ENCODE data around the gene TPBGL. TPM values are rescaled to one million over a fixed set of nuclear protein-coding genes. Genes with fewer than 3 reads are reported as not detected.

Gene TPBGL
- polyA plus RNA-seq, 4 donors = 0.22 to 0.78 TPM; not detected in 2

GRCh38 chr11:75262436-75262835 is 21.9 kb downstream of the TPBGL start:
- Histone ChIP-seq H3K9me3 (ENCODE audit: control insufficient read depth in 2 of 2, insufficient read depth in 1 of 2, low read depth in 1 of 2, low read length in 1 of 2) (no peaks in the 10 kb centered on the region), H3K4me3 (ENCODE audit: low read depth in 1 of 3, low read length in 3 of 3) (no peak overlapping the region), H3K27ac (ENCODE audit: low read depth in 1 of 3, low read length in 2 of 3) (no peak overlapping the region), H3K4me1 (ENCODE audit: control insufficient read depth in 3 of 3, insufficient read depth in 2 of 3, low read depth in 1 of 3, low read length in 2 of 3) (peaks cover 0 to 2% (median 0%) of the 10 kb centered on the region in 3 donors), H3K27me3 (ENCODE audit: control insufficient read depth in 3 of 3, insufficient read depth in 3 of 3, low read length in 3 of 3) (peaks cover 0 to 3% (median 0%) of the 10 kb centered on the region in 3 donors), H3K36me3 (ENCODE audit: control insufficient read depth in 3 of 3, insufficient read depth in 2 of 3, low read depth in 1 of 3, low read length in 3 of 3) (peaks cover 0 to 30% (median 0%) of the 10 kb centered on the region in 3 donors)
- FAIRE-seq (no peak), DNase-seq (no peak)
- WGBS, 3 donors = 77 to 87% (median 79%) methylated on average over 4 of the region's 4 CpGs

DNA sequence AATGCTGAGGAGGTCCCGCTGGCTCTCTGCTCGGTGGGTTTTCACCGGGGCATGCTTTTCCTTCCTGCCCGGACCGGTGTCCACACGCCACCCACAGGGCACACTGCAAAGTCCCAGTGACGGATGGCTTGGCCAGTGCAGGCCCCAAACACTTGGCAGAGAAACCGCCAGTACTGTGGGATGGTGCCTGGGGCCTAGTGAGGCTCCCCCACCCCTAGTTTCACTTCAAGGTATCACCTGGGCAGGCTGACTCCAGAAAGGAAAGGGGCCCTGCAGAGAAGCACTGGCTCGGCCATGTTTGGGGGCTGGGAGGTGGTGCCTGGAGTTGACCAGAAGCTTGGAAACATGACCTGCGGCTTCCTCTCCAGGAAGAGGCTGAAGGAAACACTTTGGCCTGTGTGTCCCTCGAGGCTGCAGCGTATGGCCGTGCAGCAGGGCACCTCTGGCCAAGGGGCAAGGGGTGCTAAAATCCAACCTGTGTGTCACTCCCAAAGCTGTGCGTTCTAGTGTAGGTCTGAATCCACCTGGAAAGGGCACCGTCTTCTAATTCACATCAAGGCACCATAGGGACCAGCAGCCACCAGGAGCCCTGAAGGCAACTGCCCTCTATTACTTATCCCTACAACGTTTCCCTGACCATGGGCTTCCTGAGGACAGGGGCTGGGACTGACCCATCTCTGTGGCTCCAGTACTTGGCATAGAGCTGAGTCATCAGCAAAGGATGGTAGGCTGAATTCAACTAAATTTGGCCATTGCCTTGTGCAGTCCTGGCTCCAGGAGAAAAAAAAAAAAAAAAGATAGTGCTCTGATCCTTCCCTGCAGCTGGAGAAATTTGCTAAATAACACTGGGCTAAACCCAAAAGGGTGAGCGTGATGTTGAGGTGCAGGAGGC is 22.6 kb downstream of the TPBGL start:
- WGBS, 3 donors = 59 to 65% (median 63%) methylated on average over 17 of the region's 17 CpGs
- no peaks in the 10 kb centered on the region for H3K27me3 ChIP-seq (ENCODE audit: control insufficient read depth in 3 of 3, insufficient read depth in 3 of 3, low read length in 3 of 3)
- H3K9me3 ChIP-seq (ENCODE audit: control insufficient read depth in 2 of 2, insufficient read depth in 1 of 2, low read depth in 1 of 2, low read length in 1 of 2) = no peaks in the 10 kb centered on the region
- peaks cover 0 to 2% (median 0%) of the 10 kb centered on the region in 3 donors for H3K4me1 ChIP-seq (ENCODE audit: control insufficient read depth in 3 of 3, insufficient read depth in 2 of 3, low read depth in 1 of 3, low read length in 2 of 3)
- no peak overlapping the region for H3K27ac ChIP-seq (ENCODE audit: low read depth in 1 of 3, low read length in 2 of 3)
- DNase-seq (no peak), FAIRE-seq (no peak)
- H3K36me3 ChIP-seq (ENCODE audit: control insufficient read depth in 3 of 3, insufficient read depth in 2 of 3, low read depth in 1 of 3, low read length in 3 of 3) = peaks cover 0 to 34% (median 0%) of the 10 kb centered on the region in 3 donors
- H3K4me3 ChIP-seq (ENCODE audit: low read depth in 1 of 3, low read length in 3 of 3) = no peak overlapping the region

GRCh38 chr11:75263944-75264349 is 23.4 kb downstream of the TPBGL start:
- WGBS, 3 donors = 67 to 76% (median 70%) methylated on average over 4 of the region's 4 CpGs
- DNase-seq (no peak), FAIRE-seq (no peak)
- H3K27me3 ChIP-seq (ENCODE audit: control insufficient read depth in 3 of 3, insufficient read depth in 3 of 3, low read length in 3 of 3) = no peaks in the 10 kb centered on the region
- no peaks in the 10 kb centered on the region for H3K9me3 ChIP-seq (ENCODE audit: control insufficient read depth in 2 of 2, insufficient read depth in 1 of 2, low read depth in 1 of 2, low read length in 1 of 2)
- H3K4me1 ChIP-seq (ENCODE audit: control insufficient read depth in 3 of 3, insufficient read depth in 2 of 3, low read depth in 1 of 3, low read length in 2 of 3) = peaks cover 0 to 2% (median 0%) of the 10 kb centered on the region in 3 donors
- no peak overlapping the region for H3K27ac ChIP-seq (ENCODE audit: low read depth in 1 of 3, low read length in 2 of 3)
- H3K36me3 ChIP-seq (ENCODE audit: control insufficient read depth in 3 of 3, insufficient read depth in 2 of 3, low read depth in 1 of 3, low read length in 3 of 3) = peaks cover 0 to 40% (median 0%) of the 10 kb centered on the region in 3 donors
- H3K4me3 ChIP-seq (ENCODE audit: low read depth in 1 of 3, low read length in 3 of 3) = no peak overlapping the region

DNA sequence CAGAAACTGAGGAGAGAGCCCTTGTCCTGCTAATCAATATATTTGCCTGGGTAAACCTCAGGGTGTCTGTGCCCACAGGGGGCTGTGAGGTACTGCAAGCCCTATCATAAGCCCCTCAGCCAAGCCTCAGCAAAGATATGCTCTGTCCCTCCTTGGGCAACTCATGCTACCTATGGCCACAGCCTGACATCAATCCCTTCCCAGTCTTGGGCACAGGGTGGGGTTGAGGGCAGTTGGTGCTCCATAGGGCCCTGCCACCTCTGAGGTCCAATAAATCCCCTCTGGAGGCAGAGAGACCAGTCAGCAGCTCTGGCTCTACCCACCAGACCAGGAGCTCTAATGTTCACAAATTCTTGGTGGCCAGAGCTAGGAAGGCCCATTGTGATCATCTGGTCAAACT is 23.8 kb downstream of the TPBGL start:
- no peaks in the 10 kb centered on the region for H3K9me3 ChIP-seq (ENCODE audit: control insufficient read depth in 2 of 2, insufficient read depth in 1 of 2, low read depth in 1 of 2, low read length in 1 of 2)
- peaks cover 0 to 2% (median 0%) of the 10 kb centered on the region in 3 donors for H3K4me1 ChIP-seq (ENCODE audit: control insufficient read depth in 3 of 3, insufficient read depth in 2 of 3, low read depth in 1 of 3, low read length in 2 of 3)
- no peak for DNase-seq

DNA sequence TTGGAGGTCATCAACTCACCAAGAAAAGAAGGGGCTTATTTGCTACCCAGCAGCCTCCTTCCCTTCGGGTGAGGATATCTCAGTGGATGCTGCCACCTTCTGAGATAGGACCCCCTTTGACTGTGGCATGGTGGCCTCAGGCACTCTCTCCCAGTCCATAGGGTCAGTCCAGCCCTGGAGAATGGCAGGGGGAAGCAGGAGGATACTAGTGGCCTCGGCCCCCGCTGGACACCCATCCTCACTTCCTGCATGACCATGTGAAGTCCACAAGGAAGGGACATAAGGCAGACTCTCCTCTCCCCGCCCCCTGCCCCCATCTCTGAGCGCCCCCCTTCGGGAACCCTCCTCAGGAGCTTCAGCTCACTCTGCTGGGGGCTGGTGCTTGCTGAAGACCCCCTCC is 24.4 kb downstream of the TPBGL start:
- peaks cover 0 to 2% (median 0%) of the 10 kb centered on the region in 3 donors for H3K4me1 ChIP-seq (ENCODE audit: control insufficient read depth in 3 of 3, insufficient read depth in 2 of 3, low read depth in 1 of 3, low read length in 2 of 3)
- H3K27ac ChIP-seq (ENCODE audit: low read depth in 1 of 3, low read length in 2 of 3) = no peak overlapping the region
- DNase-seq (no peak), FAIRE-seq (no peak)
- H3K27me3 ChIP-seq (ENCODE audit: control insufficient read depth in 3 of 3, insufficient read depth in 3 of 3, low read length in 3 of 3) = no peaks in the 10 kb centered on the region
- H3K4me3 ChIP-seq (ENCODE audit: low read depth in 1 of 3, low read length in 3 of 3) = no peak overlapping the region
- peaks cover 0 to 48% (median 2%) of the 10 kb centered on the region in 3 donors for H3K36me3 ChIP-seq (ENCODE audit: control insufficient read depth in 3 of 3, insufficient read depth in 2 of 3, low read depth in 1 of 3, low read length in 3 of 3)
- WGBS, 3 donors = 84 to 90% (median 84%) methylated on average over 6 of the region's 6 CpGs
- no peaks in the 10 kb centered on the region for H3K9me3 ChIP-seq (ENCODE audit: control insufficient read depth in 2 of 2, insufficient read depth in 1 of 2, low read depth in 1 of 2, low read length in 1 of 2)

More for the DNA sequence above, 23.8 kb downstream of the TPBGL start:
- Histone ChIP-seq H3K36me3 (ENCODE audit: control insufficient read depth in 3 of 3, insufficient read depth in 2 of 3, low read depth in 1 of 3, low read length in 3 of 3) (peaks cover 0 to 44% (median 2%) of the 10 kb centered on the region in 3 donors), H3K27me3 (ENCODE audit: control insufficient read depth in 3 of 3, insufficient read depth in 3 of 3, low read length in 3 of 3) (no peaks in the 10 kb centered on the region), H3K27ac (ENCODE audit: low read depth in 1 of 3, low read length in 2 of 3) (no peak overlapping the region), H3K4me3 (ENCODE audit: low read depth in 1 of 3, low read length in 3 of 3) (no peak overlapping the region)
- no peak for FAIRE-seq

GRCh38 chr11:75265851-75266531 is 25.4 kb downstream of the TPBGL start:
- H3K36me3 ChIP-seq (ENCODE audit: control insufficient read depth in 3 of 3, insufficient read depth in 2 of 3, low read depth in 1 of 3, low read length in 3 of 3) = peaks cover 0 to 53% (median 2%) of the 10 kb centered on the region in 3 donors
- no peak overlapping the region for H3K4me3 ChIP-seq (ENCODE audit: low read depth in 1 of 3, low read length in 3 of 3)
- WGBS, 3 donors = 62 to 69% (median 64%) methylated on average over 17 of the region's 17 CpGs
- H3K27me3 ChIP-seq (ENCODE audit: control insufficient read depth in 3 of 3, insufficient read depth in 3 of 3, low read length in 3 of 3) = no peaks in the 10 kb centered on the region
- H3K27ac ChIP-seq (ENCODE audit: low read depth in 1 of 3, low read length in 2 of 3) = no peak overlapping the region
- peaks cover 0 to 2% (median 0%) of the 10 kb centered on the region in 3 donors for H3K4me1 ChIP-seq (ENCODE audit: control insufficient read depth in 3 of 3, insufficient read depth in 2 of 3, low read depth in 1 of 3, low read length in 2 of 3)
- no peak for DNase-seq
- no peaks in the 10 kb centered on the region for H3K9me3 ChIP-seq (ENCODE audit: control insufficient read depth in 2 of 2, insufficient read depth in 1 of 2, low read depth in 1 of 2, low read length in 1 of 2)
- no peak for FAIRE-seq

- H3K27ac ChIP-seq (ENCODE audit: low read depth in 1 of 3, low read length in 2 of 3) = no peak overlapping the region
- peaks cover 2 to 63% (median 2%) of the 10 kb centered on the region in 3 donors for H3K36me3 ChIP-seq (ENCODE audit: control insufficient read depth in 3 of 3, insufficient read depth in 2 of 3, low read depth in 1 of 3, low read length in 3 of 3)
- FAIRE-seq (no peak), DNase-seq (no peak)
- H3K4me1 ChIP-seq (ENCODE audit: control insufficient read depth in 3 of 3, insufficient read depth in 2 of 3, low read depth in 1 of 3, low read length in 2 of 3) = peaks cover 0 to 2% (median 0%) of the 10 kb centered on the region in 3 donors
- H3K4me3 ChIP-seq (ENCODE audit: low read depth in 1 of 3, low read length in 3 of 3) = no peak overlapping the region
- 82 to 86% (median 85%) methylated on average over 27 of the region's 27 CpGs for WGBS, 3 donors
- no peaks in the 10 kb centered on the region for H3K9me3 ChIP-seq (ENCODE audit: control insufficient read depth in 2 of 2, insufficient read depth in 1 of 2, low read depth in 1 of 2, low read length in 1 of 2)
- no peaks in the 10 kb centered on the region for H3K27me3 ChIP-seq (ENCODE audit: control insufficient read depth in 3 of 3, insufficient read depth in 3 of 3, low read length in 3 of 3)
These were observed 26.8 kb downstream of the TPBGL start for GRCh38 chr11:75267171-75267970.
